C4-2B (cell line): Measurements from ENCODE around the gene PIK3R3.

ENCODE experiments used
- H3K27ac ChIP-seq: fragments of 450-650 bp; 2 replicates; pipeline ENCODE4 v1.5.1; 2017
- ZFX ChIP-seq: fragments of 450-650 bp; IDR thresholded peaks from 2 replicates; pipeline ENCODE4 v1.6.1; 2017
- TF ChIP-seq, protein P1 (sequence below): fragments of 450-650 bp; conservative IDR thresholded peaks from 2 replicates; pipeline ENCODE4 v1.5.1; 2017; ENCODE audit warnings: mild to moderate bottlenecking

Gene PIK3R3

DNA sequence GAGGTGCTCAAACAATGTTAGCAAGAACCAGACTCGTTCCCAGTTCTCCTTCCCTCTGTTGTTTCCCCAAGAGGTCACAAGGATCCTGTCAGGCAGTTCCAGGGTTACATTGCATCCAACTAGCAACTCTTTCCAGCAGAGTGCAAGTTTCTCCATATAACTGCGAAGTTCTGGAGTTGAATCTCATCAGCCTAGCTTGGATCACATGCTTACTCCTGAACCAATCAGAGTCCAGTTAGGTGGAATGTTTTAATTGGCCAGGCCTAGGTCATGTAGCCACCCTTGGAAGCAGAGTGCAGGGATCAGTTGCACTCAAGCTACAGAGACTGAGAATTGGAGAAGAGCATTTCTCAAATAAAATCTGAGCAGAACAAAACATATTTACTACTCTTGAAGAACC lies 15.9 kb upstream of the PIK3R3 start:
- TF ChIP-seq, protein P1, sequence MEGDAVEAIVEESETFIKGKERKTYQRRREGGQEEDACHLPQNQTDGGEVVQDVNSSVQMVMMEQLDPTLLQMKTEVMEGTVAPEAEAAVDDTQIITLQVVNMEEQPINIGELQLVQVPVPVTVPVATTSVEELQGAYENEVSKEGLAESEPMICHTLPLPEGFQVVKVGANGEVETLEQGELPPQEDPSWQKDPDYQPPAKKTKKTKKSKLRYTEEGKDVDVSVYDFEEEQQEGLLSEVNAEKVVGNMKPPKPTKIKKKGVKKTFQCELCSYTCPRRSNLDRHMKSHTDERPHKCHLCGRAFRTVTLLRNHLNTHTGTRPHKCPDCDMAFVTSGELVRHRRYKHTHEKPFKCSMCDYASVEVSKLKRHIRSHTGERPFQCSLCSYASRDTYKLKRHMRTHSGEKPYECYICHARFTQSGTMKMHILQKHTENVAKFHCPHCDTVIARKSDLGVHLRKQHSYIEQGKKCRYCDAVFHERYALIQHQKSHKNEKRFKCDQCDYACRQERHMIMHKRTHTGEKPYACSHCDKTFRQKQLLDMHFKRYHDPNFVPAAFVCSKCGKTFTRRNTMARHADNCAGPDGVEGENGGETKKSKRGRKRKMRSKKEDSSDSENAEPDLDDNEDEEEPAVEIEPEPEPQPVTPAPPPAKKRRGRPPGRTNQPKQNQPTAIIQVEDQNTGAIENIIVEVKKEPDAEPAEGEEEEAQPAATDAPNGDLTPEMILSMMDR = no peak
- no peak overlapping the region for H3K27ac ChIP-seq

DNA sequence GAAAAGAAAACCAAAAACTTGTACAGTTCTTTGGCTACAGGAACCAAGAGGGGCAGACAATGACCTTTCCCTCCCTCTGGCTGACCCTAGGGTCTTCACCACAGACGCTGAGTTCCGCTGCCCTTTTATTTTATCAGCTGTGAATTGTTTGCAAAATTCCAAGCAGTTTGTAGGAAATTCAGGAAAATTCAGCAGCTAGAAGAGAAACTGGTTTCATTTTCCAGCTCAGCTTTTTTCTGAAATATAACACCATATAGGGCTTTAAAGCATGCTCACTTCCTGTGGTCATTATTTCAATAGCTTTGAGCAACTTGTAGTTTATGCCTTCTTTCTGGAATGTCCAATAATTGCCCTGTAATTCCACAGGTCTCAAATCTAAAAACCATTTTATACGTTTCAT lies 5.5 kb upstream of the PIK3R3 start:
- H3K27ac ChIP-seq = no peak overlapping the region
- TF ChIP-seq, protein P1 = no peak
- TF ChIP-seq ZFX = no peak

DNA sequence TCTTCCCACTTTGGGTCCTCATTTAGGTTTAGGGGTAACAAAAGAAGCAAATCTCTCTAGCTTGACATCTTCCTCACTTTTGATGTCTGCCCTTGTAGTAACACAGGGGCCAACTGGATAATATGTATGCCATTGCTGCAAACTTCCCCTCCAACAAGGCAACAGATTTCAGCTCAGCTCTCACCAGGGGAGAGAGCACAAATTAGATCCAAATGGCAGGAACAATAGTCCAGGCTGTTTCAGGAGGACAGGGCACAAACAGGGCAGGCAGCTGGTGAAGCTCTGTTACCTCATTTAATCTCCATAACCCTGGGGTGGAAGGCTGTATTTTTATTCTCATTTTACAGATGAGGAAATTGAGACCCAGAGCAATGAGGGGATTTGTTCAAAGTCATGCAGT lies 4.3 kb upstream of the PIK3R3 start:
- H3K27ac ChIP-seq = no peak overlapping the region
- TF ChIP-seq, protein P1 = no peak
- TF ChIP-seq ZFX = no peak

DNA sequence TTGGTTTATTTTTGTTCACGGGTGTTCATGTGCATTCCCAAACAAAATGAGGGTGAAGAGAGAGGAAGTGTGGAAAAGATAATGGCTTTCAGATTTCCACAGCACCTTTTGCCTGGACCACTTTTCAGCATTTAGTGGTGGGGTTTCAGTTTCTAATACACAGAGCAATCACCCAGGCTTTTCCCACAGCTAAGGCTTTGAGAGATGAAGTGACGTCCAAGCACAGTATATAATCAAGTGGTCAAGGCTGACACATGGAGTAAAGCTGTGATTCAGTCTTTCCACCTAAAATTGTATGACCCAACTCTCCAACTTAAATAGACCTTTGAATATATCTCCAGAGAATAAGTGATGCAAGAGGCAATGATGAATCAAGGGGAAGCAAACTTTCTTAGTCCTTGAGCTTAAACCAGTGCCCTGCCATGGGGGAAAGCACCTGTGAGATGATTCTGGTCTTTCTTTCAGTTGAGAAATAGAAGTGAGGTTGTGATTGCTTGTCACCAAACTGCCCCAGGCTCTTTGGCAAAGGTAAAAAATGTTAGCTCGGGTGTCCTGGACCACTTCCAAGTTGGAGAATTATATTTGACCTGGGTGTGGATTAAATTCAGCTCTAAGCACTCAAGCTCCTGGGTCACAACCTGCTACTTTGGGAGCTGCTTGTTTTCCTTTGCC lies 2.4 kb upstream of the PIK3R3 start:
- TF ChIP-seq, protein P1 = no peak
- TF ChIP-seq ZFX = no peak
- peak overlapping the region; percentile 99; the same call in 1 of the 2 replicates for H3K27ac ChIP-seq

DNA sequence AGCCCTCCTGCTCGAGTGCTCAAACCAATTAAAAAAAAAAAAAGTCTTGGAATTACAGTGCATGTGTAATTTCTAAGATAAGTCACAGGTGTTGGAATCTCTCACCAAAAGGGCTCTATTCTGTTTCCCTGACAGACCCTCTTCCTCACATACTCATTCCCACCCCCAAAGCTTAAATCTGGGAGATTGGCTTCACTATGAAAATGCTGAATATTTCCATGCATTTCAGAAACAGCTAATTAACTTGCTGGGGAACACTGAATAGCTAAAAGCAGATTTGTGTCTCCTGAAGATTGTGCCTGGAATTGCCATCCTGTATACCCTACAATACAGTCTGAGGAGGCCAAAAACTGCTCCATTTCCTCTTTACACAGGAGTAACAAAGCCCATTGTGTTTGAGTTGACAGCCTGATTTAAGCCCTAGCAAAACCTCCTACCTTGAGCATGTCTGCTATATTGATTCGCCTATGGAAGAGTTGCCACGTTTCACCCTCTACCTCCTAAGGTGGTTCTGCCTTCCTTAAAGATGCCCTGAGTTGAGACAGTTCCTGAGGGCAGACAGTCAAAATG lies 1.4 kb upstream of the PIK3R3 start:
- H3K27ac ChIP-seq = peak overlapping the region; percentile 99

DNA sequence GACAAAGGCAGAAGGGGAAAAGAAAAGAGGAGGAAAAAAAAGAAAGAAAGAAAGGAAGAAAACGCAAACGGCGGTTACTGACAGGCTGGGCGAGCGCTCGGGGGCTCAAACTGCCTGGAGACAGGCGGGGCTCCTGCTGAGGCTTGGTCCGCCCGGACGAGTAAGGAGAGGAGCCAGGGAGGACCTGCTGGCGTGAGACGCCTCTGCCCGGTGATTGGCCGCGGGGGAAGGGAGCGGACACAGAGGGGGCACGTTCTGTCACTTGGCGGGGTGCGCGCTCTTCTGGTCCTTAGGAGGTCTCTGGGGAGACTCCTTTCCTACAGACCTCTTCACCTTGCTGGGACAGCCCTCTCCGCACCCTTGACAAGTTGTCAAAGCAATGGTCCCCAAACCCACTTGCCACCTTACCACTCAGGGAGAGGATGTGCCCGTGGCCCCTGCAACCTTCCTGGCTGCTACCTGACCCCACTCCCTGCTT lies 791 bp upstream of the PIK3R3 start:
- peak overlapping the region; percentile 99 for H3K27ac ChIP-seq
- TF ChIP-seq ZFX = no peak
- TF ChIP-seq, protein P1 = no peak

More for the DNA sequence above, 1.4 kb upstream of the PIK3R3 start:
- TF ChIP-seq ZFX = no peak
- TF ChIP-seq, protein P1 = no peak

DNA sequence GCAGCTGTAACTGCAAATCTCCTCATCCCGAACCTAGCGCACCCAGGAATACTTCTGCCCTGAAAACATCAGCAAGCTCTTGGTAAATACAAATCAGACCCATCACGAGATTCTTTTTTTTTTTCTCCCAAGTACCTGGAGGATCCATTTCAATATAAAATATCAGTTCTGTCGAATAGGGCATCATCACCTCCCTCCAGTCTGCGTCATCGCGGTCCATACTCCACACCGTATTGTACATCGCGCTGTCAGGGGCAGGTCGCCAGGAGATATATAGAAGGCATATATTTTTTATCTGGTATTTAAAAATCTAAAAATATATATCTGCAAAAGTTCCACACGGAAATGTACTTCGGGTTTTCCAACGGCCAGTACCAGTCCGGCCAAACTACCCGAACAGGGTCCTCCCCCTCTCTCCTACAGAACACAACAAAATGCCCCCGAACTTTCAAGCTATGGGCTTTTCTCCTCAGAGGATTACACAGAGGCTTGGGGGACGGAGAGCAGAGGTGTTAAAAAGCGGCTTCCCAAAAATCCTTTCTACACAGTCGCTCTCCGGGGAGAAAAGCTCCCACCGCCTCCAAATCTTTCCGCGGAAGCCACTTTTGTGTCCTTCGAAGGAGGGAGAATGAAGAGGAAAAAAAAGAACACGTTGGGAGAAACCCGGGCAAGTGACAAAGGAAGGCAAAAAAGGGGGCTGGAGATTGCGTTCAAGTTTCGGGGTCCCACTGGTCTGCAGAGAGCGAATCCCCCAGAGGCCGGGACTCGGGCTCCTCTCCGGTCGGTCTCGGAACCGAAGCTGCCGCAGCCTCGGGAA lies 509 bp downstream of the PIK3R3 start:
- no peak for TF ChIP-seq ZFX
- TF ChIP-seq, protein P1 = no peak
- H3K27ac ChIP-seq = peak overlapping the region; percentile 99
